Measurements from ENCODE around the gene TNS3. TPM values are rescaled to one million over a fixed set of nuclear protein-coding genes. Genes with fewer than 3 reads are reported as not detected.

TNS3 gene
- total RNA-seq, 1 experiment from 2014 or later, result 143 TPM

GRCh38 chr7:47413526-47414341 is 168.2 kb downstream of the TNS3 start:
- Histone ChIP-seq H3K36me3 (ENCODE audit: low read depth) (peaks cover 78% of the 10 kb centered on the region), H3K79me2 (ENCODE audit: low read depth) (no peaks in the 10 kb centered on the region), H4K20me1 (ENCODE audit: insufficient read depth) (peaks cover 39% of the 10 kb centered on the region), H3K9me2 (ENCODE audit: insufficient read depth) (no peaks in the 10 kb centered on the region), H3K27me3 (ENCODE audit: insufficient read depth, low read depth) (no peaks in the 10 kb centered on the region), H3K4me2 (no peak overlapping the region), H3K4me3 (no peak overlapping the region), H3K9me3 (ENCODE audit: insufficient read depth, low read depth) (no peaks in the 10 kb centered on the region), H3K27ac (no peak overlapping the region), H3K4me1 (replicated peaks; ENCODE audit: insufficient read depth) (no peaks in the 10 kb centered on the region), H2AFZ (no peak overlapping the region), H3F3A (ENCODE audit: insufficient read depth, low read depth) (peaks cover 51% of the 10 kb centered on the region; the same call in 1 of the 2 replicates)
- intact Hi-C loops (cut with micrococcal nuclease; ENCODE audit: unreplicated experiment), result no loop called here
- no TSS peak for BruUV-seq (replicated peaks)
- TF ChIP-seq EZH2 (IDR thresholded peaks at IDR 0.05; ENCODE audit: low read depth) (no peak), CTCF (conservative IDR thresholded peaks at IDR 0.05) (no peak)
- CTCF ChIA-PET, result no interaction called here
- DNase-seq, result no peak
- POLR2A ChIA-PET (ENCODE audit: unreplicated experiment), result no interaction called here

- CTCF ChIA-PET, result no interaction called here
- H4K20me1 ChIP-seq (ENCODE audit: insufficient read depth), result peaks cover 52% of the 10 kb centered on the region
- intact Hi-C loops (cut with micrococcal nuclease; ENCODE audit: unreplicated experiment), result no loop called here
These were observed 170.0 kb downstream of the TNS3 start for GRCh38 chr7:47411901-47412300.

GRCh38 chr7:47411281-47411869 is 170.5 kb downstream of the TNS3 start:
- Histone ChIP-seq H3K9me2 (ENCODE audit: insufficient read depth) (no peaks in the 10 kb centered on the region), H3K4me2 (no peak overlapping the region), H3K27ac (no peak overlapping the region), H3K79me2 (ENCODE audit: low read depth) (no peaks in the 10 kb centered on the region), H3K4me1 (replicated peaks; ENCODE audit: insufficient read depth) (no peaks in the 10 kb centered on the region), H4K20me1 (ENCODE audit: insufficient read depth) (peaks cover 56% of the 10 kb centered on the region), H3F3A (ENCODE audit: insufficient read depth, low read depth) (peaks cover 44% of the 10 kb centered on the region; the same call in 1 of the 2 replicates), H3K27me3 (ENCODE audit: insufficient read depth, low read depth) (no peaks in the 10 kb centered on the region), H3K9me3 (ENCODE audit: insufficient read depth, low read depth) (no peaks in the 10 kb centered on the region), H2AFZ (no peak overlapping the region), H3K36me3 (ENCODE audit: low read depth) (peaks cover 71% of the 10 kb centered on the region), H3K4me3 (no peak overlapping the region)
- CTCF ChIA-PET, result no interaction called here
- TF ChIP-seq CTCF (conservative IDR thresholded peaks at IDR 0.05), result no peak
- no peak for TF ChIP-seq EZH2 (IDR thresholded peaks at IDR 0.05; ENCODE audit: low read depth)
- no TSS peak for BruUV-seq (replicated peaks)
- intact Hi-C loops (cut with micrococcal nuclease; ENCODE audit: unreplicated experiment), result no loop called here
- POLR2A ChIA-PET (ENCODE audit: unreplicated experiment), result interaction anchor here (0.6 kb wide), 1 partner anchor 1643 kb away, joined by 9 read pairs; no protein-coding TSS in a partner anchor
- DNase-seq, result no peak

More at GRCh38 chr7:47411901-47412300, 170.0 kb downstream of the TNS3 start:
- TF ChIP-seq EZH2 (IDR thresholded peaks at IDR 0.05; ENCODE audit: low read depth), result no peak
- TF ChIP-seq CTCF (conservative IDR thresholded peaks at IDR 0.05), result no peak
- Histone ChIP-seq H3F3A (ENCODE audit: insufficient read depth, low read depth) (peaks cover 46% of the 10 kb centered on the region; the same call in 1 of the 2 replicates), H3K4me2 (no peak overlapping the region), H2AFZ (no peak overlapping the region), H3K27ac (no peak overlapping the region), H3K4me1 (replicated peaks; ENCODE audit: insufficient read depth) (no peaks in the 10 kb centered on the region), H3K27me3 (ENCODE audit: insufficient read depth, low read depth) (no peaks in the 10 kb centered on the region), H3K36me3 (ENCODE audit: low read depth) (peaks cover 71% of the 10 kb centered on the region), H3K9me2 (ENCODE audit: insufficient read depth) (no peaks in the 10 kb centered on the region), H3K79me2 (ENCODE audit: low read depth) (no peaks in the 10 kb centered on the region), H3K9me3 (ENCODE audit: insufficient read depth, low read depth) (no peaks in the 10 kb centered on the region), H3K4me3 (no peak overlapping the region)
- POLR2A ChIA-PET (ENCODE audit: unreplicated experiment), result no interaction called here
- no TSS peak for BruUV-seq (replicated peaks)
- no peak for DNase-seq
